Vagina (tissue), 2 donors: Measurements from ENCODE around the gene DPCD.

Source experiments
- CTCF ChIP-seq, 3 experiments: fragments of 450-650 bp in 2 of 3; fragments of 200-600 bp in 1 of 3; sonication (generic) in 1 of 3; IDR thresholded peaks; one replicate each; pipeline ENCODE4 v1.5.1; 2017 to 2019; ENCODE audit warnings: antibody characterized with exemption in 3 of 3, mild to moderate bottlenecking in 2 of 3, moderate library complexity in 2 of 3
- POLR2A ChIP-seq, 2 donors: fragments of 450-650 bp; IDR thresholded peaks; one replicate each; pipeline ENCODE4 v1.6.1; 2017; ENCODE audit warnings: antibody characterized with exemption in 2 of 2, mild to moderate bottlenecking in 2 of 2, moderate library complexity in 2 of 2

GRCh38 chr10:101587725-101588653, at the start of gene DPCD, which contains the start of gene POLL:
- no peak for TF ChIP-seq CTCF (IDR thresholded peaks at IDR 0.05)
- TF ChIP-seq POLR2A (IDR thresholded peaks at IDR 0.05): no peak
